ENCODE measurements around the gene TP53TG5.

- no peak for TF ChIP-seq CTCF (conservative IDR thresholded peaks at IDR 0.05; ENCODE audit: low read depth, low read length)
- TF ChIP-seq EZH2 (IDR thresholded peaks at IDR 0.05; ENCODE audit: borderline replicate concordance, low read depth, low read length, poor library complexity, severe bottlenecking) = no peak
These were observed 11.9 kb downstream of the TP53TG5 start for GRCh38 chr20:45366192-45366591.
